Activated CD8-positive, alpha-beta T cell treated with anti-CD3 and anti-CD28 coated beads, Interleukin-2, amount 10 ng/mL, durations not matched to agents 7 days and 5 days (primary cell): ENCODE measurements around the gene TCP11. TPM values are rescaled to one million over a fixed set of nuclear protein-coding genes. Genes with fewer than 3 reads are reported as not detected.

Source experiments
- ATAC-seq: fragments of 150-1000 bp; cut with Tn5 transposase; one replicate; pipeline ENCODE4 v1.10.0; 2021; ENCODE audit warnings: moderate library complexity
- CTCF ChIA-PET: fragments of 350-600 bp; sonication (Branson Sonifier 250); formaldehyde crosslinking; loops from one replicate; lab custom pipeline; 2021; ENCODE audit warnings: antibody characterized with exemption; lab: Charles Lee
- POLR2A ChIA-PET: fragments of 350-600 bp; sonication (Branson Sonifier 250); formaldehyde crosslinking; loops from one replicate; lab custom pipeline; 2021; ENCODE audit warnings: antibody characterized with exemption; lab: Charles Lee
- DNase-seq: peaks from one replicate; pipeline ENCODE4 v3.0.0-alpha.2; 2020
- H3K27ac Mint-ChIP-seq: one replicate; pipeline ENCODE4 v1.8.0; 2021; ENCODE audit warnings: mild to moderate bottlenecking, mixed read lengths
- H3K27me3 Mint-ChIP-seq: one replicate; pipeline ENCODE4 v1.8.0; 2021; ENCODE audit warnings: low read depth, mixed read lengths
- H3K36me3 Mint-ChIP-seq: one replicate; pipeline ENCODE4 v1.8.0; 2021; ENCODE audit warnings: low read depth, mixed read lengths
- H3K4me1 Mint-ChIP-seq: one replicate; pipeline ENCODE4 v1.8.0; 2021; ENCODE audit warnings: low read depth, mixed read lengths
- H3K4me3 Mint-ChIP-seq: one replicate; pipeline ENCODE4 v1.8.0; 2021; ENCODE audit warnings: mild to moderate bottlenecking, mixed read lengths
- H3K9me3 Mint-ChIP-seq: one replicate; pipeline ENCODE4 v1.8.0; 2022; ENCODE audit warnings: mixed read lengths; ENCODE audit not compliant: insufficient read depth
- total RNA-seq, 2 experiments: library from RNA; stranded (reverse); gene quantifications; one replicate each; pipeline ENCODE4 v1.2.3, GENCODE V29; 2021

Gene TCP11
- total RNA-seq, result not detected

DNA sequence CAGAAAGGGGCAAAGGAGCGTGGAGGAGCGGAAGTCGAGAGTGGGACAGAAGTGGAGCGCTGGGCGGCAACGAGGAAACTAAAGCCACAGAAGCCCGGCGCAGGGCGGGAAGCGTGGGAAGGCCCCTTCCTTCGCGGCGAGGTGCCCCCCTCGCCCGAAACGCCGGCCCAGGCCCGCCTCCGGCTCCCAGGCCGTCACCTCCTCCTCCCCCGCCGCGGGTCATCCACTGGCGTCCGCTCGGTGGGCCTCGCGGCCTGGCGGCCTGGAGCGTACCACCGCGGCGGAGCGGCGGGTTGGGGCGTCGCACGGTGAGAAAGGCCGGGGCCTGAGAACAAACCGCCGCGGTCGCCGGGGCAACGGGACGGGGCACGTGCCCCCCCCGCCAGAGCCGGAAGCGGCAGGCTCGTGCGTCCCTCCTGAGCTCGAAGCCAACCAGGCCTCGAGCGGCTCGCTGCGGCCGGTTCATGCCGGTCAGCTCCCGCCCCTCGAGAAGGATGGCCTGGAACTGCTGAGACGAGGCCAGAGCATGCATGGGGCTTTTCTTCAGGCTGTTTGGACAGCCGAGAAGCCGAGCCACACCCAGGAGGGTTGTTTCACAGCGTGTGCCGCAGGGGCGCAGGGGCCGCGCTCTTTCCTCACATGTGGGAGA, at the start of gene TCP11:
TSS of gene TCP11 (minus strand) at position 333 of the 649 bp plus-strand sequence. CDS start 469 bp downstream, outside the sequence.
- CTCF ChIA-PET, result interaction anchor here (1.3 to 4.2 kb wide), 5 partner anchors 7 to 154 kb away, joined by 3 to 101 read pairs (median 5); no protein-coding TSS in a partner anchor
- Mint-ChIP-seq H3K4me1 (peaks cover 18% of the 10 kb centered on the region), H3K4me3 (no peak within 1 kb of the TSS), H3K27me3 (peaks cover 28% of the 10 kb centered on the region), H3K9me3 (no peaks in the 10 kb centered on the region), H3K27ac (no peak within 1 kb of the TSS), H3K36me3 (no peaks in the 10 kb centered on the region)
- POLR2A ChIA-PET, result no interaction called here
- DNase-seq, result peak; percentile 48
- peak; percentile 62 for ATAC-seq

DNA sequence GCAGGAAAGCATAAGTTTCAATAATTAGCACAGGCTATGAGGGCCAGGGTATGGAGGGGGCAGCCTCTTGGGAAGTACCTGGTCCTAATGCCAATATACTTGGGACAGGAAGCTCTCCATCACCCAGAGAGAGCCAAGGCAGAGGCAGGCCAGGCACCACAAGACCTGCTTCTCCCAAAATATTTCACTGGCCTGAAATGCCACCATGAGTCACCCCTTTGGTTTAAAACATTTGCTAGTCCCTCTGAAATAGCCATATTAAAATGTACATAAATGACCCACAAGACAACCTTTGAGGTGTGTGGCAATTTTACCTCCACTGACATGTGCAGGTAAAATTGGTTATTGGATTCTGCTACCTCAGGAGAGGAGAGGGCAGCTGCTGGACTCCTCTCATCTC, 49.2 kb upstream of the TCP11 start:
- H3K4me1 Mint-ChIP-seq, result peaks cover 9% of the 10 kb centered on the region
- no peak for ATAC-seq
- H3K27me3 Mint-ChIP-seq, result peaks cover 8% of the 10 kb centered on the region
- no peak overlapping the region for H3K4me3 Mint-ChIP-seq
- ChIA-PET CTCF (interaction anchor here (1.8 kb wide), 1 partner anchor 15 kb away, joined by 5 read pairs; no protein-coding TSS in a partner anchor), POLR2A (no interaction called here)
- H3K9me3 Mint-ChIP-seq, result no peaks in the 10 kb centered on the region
- DNase-seq, result no peak
- no peak overlapping the region for H3K27ac Mint-ChIP-seq
- H3K36me3 Mint-ChIP-seq, result no peaks in the 10 kb centered on the region

DNA sequence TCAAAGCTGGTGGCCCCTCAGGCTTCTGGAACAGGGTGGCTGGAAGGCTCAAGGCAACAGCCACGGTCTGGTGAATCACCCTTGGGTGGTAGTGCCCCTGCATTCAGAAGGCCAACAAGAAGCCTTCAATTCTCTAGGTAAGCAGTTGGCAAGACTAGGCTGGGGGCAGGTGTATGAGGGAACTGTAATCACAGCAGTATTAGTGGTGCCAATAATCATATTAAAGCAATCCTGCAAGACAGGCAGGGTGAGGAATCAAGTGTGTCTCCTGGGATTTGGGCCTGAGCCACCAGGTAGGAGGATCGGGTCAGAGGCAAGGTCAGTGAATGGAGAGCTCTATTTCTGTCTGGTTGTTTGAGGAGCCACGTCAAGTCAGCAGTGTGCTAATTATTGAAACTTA, 47.7 kb upstream of the TCP11 start:
- POLR2A ChIA-PET, result no interaction called here
- H3K36me3 Mint-ChIP-seq, result no peaks in the 10 kb centered on the region

DNA sequence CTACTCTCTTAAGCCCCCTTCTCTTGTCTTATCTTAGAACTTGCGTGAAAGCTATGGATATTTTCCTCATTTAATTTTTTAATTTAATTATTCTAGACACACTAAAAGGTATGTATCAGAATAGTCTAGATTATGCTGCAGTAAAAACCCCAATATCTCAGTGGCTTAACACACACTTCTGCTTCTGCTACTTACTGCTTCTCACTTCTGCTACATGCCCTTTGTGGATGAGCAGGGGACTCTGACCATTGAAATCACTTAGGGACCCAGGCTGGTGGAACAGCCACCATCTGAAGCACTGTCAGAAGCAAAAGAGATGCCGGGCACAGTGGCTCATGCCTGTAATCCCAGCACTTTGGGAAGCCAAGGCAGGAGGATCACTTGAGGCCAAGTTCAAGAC, 45.4 kb upstream of the TCP11 start:
- Mint-ChIP-seq H3K36me3 (no peaks in the 10 kb centered on the region), H3K27me3 (peaks cover 22% of the 10 kb centered on the region), H3K4me3 (no peak overlapping the region), H3K9me3 (no peaks in the 10 kb centered on the region), H3K27ac (no peak overlapping the region), H3K4me1 (peaks cover 4% of the 10 kb centered on the region)
- no peak for ATAC-seq
- ChIA-PET POLR2A (no interaction called here), CTCF (interaction anchor here (0.7 to 1.9 kb wide), 3 partner anchors 17 to 53 kb away, joined by 3 to 7 read pairs (median 3); no protein-coding TSS in a partner anchor)
- DNase-seq, result no peak

More for the DNA sequence above, 47.7 kb upstream of the TCP11 start:
- DNase-seq, result no peak
- Mint-ChIP-seq H3K27me3 (peaks cover 16% of the 10 kb centered on the region), H3K27ac (no peak overlapping the region), H3K9me3 (no peaks in the 10 kb centered on the region), H3K4me3 (no peak overlapping the region), H3K4me1 (peaks cover 7% of the 10 kb centered on the region)
- no peak for ATAC-seq
- CTCF ChIA-PET, result no interaction called here

DNA sequence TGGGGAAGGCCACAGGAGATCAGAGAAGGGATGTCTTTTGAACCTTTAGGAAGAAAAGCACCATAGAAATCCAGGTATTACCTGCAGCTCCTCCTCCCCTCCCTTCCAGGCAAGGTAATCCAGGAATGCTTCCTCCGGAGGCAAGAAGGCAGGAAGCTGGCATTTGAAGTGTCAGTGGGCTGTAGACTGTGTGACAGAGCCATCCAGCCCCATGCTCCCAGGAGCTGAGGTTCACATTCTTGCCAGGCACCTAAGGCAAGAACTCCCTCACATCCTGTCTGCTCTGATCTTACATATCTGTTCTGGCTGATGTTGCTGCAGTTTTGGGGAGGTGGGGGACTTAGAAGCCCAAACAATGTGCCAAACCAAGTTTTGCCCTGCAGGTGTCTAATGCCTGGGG, 44.8 kb upstream of the TCP11 start:
- no peak overlapping the region for H3K27ac Mint-ChIP-seq
- H3K4me1 Mint-ChIP-seq, result no peaks in the 10 kb centered on the region
- no peaks in the 10 kb centered on the region for H3K9me3 Mint-ChIP-seq
- H3K36me3 Mint-ChIP-seq, result no peaks in the 10 kb centered on the region
- peaks cover 24% of the 10 kb centered on the region for H3K27me3 Mint-ChIP-seq
- ATAC-seq, result no peak
- no peak for DNase-seq
- no peak overlapping the region for H3K4me3 Mint-ChIP-seq
- ChIA-PET CTCF (interaction anchor here (0.7 kb wide), 1 partner anchor 17 kb away, joined by 3 read pairs; no protein-coding TSS in a partner anchor), POLR2A (no interaction called here)

DNA sequence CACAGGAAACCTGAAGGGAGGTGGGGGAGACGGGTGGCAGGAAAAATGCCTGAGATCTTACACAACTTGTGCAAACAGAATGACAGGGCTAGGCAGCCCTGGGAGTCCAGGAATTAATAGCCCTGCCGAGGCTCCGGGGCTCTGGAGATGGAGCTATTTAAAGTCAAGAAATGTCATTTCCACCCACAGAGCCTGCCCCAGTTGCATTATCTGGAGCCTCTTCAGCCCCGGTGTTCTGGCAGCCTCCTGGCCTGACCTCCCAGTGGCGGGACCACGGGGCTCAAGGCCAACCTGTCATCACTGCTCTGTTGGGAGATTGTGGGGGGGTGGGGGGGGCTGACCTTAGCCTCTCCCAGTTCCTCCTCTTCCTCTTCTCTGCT, 44.2 kb upstream of the TCP11 start:
- no peaks in the 10 kb centered on the region for H3K9me3 Mint-ChIP-seq
- H3K4me3 Mint-ChIP-seq, result no peak overlapping the region
- POLR2A ChIA-PET, result no interaction called here
- DNase-seq, result no peak
- CTCF ChIA-PET, result no interaction called here
- no peak for ATAC-seq
- no peak overlapping the region for H3K27ac Mint-ChIP-seq
- H3K4me1 Mint-ChIP-seq, result no peaks in the 10 kb centered on the region
- peaks cover 24% of the 10 kb centered on the region for H3K27me3 Mint-ChIP-seq
- no peaks in the 10 kb centered on the region for H3K36me3 Mint-ChIP-seq

DNA sequence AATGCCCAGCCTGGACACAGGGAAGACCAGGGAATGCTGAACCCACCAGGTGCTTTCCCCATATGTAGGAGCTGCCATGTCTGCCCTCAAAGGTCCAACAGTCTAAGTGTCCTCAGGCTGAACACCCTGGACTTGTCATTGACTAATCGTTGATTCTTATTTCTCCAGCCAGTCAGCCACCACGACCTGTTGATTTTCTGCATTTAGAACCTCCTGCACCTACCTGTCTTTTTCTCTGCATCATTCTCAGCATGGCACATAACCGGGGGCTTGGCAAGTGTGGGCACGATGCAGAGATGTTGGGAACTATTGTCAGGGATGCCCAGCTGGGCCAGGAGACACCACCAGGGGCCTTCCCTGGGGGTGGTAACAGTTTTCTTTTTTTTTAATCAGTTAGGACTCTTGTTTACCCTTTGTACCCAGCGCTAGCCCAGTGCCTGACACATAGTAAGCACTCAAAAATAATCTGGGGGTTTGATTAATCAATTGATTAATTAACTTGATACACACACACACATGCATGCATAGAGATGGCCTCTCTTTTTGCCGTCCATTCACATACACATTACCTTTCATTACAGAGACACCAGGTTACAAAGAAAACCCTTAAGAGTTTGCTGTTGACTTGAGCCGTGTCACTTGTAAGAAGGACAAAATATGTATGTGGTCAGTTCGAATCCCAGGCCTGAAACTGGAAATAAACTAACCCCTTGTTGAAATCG, 43.6 kb upstream of the TCP11 start:
- POLR2A ChIA-PET, result no interaction called here
- H3K4me1 Mint-ChIP-seq, result no peaks in the 10 kb centered on the region
- no peak overlapping the region for H3K27ac Mint-ChIP-seq
- CTCF ChIA-PET, result interaction anchor here (1.1 kb wide), 1 partner anchor 38 kb away, joined by 5 read pairs; no protein-coding TSS in a partner anchor
- H3K4me3 Mint-ChIP-seq, result no peak overlapping the region
- ATAC-seq (no peak), DNase-seq (no peak)
- H3K27me3 Mint-ChIP-seq, result peaks cover 28% of the 10 kb centered on the region
- H3K36me3 Mint-ChIP-seq, result no peaks in the 10 kb centered on the region
- H3K9me3 Mint-ChIP-seq, result no peaks in the 10 kb centered on the region

DNA sequence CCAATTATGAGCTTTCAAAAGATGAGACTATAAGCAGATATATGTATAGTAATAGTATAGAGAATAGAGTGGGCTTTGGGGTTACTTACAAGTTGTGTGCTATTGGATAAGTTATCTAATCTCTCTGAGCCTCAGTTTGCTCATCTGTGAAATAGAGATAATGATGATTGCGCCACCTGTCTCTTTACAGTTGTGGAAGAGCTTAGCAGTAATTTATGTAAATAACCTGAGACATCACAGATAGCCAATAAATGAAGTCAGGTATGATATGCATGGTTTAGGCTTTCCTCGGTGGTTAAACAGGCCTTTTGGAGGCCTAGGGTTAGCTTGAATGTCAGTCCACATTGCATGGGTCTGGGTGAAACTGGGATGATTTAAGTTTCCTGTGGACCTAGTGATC, 42.8 kb upstream of the TCP11 start:
- ATAC-seq, result no peak
- H3K27ac Mint-ChIP-seq, result no peak overlapping the region
- H3K4me1 Mint-ChIP-seq, result no peaks in the 10 kb centered on the region
- H3K27me3 Mint-ChIP-seq, result peaks cover 28% of the 10 kb centered on the region
- POLR2A ChIA-PET, result no interaction called here
- CTCF ChIA-PET, result interaction anchor here (1.1 kb wide), 1 partner anchor 37 kb away, joined by 5 read pairs; no protein-coding TSS in a partner anchor
- no peaks in the 10 kb centered on the region for H3K9me3 Mint-ChIP-seq
- no peak overlapping the region for H3K4me3 Mint-ChIP-seq
- no peaks in the 10 kb centered on the region for H3K36me3 Mint-ChIP-seq
- DNase-seq, result no peak

DNA sequence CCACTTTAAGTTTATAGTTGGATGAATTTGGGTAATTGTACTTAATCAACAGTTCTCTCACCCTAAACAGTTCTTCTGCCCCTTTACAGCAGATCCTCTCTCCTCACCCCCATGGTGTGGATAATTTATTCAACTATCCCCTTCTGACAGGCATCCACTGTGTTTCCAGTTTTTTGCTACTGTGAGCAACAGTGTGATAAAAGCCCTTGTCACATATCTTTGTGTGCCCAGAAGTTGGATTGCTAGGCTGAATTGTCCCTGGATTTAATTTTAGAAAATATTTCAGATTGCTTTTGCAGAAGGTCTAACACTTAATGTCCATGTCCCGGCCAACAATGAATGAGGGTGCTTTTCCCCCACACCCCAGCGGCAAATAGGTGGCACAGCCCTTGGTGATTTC, 42.1 kb upstream of the TCP11 start:
- H3K36me3 Mint-ChIP-seq, result no peaks in the 10 kb centered on the region
- no peaks in the 10 kb centered on the region for H3K9me3 Mint-ChIP-seq
- no peaks in the 10 kb centered on the region for H3K4me1 Mint-ChIP-seq
- DNase-seq (no peak), ATAC-seq (no peak)
- H3K27me3 Mint-ChIP-seq, result peaks cover 28% of the 10 kb centered on the region
- H3K4me3 Mint-ChIP-seq, result no peak overlapping the region
- ChIA-PET POLR2A (no interaction called here), CTCF (interaction anchor here (1.1 kb wide), 1 partner anchor 36 kb away, joined by 5 read pairs; no protein-coding TSS in a partner anchor)
- no peak overlapping the region for H3K27ac Mint-ChIP-seq

DNA sequence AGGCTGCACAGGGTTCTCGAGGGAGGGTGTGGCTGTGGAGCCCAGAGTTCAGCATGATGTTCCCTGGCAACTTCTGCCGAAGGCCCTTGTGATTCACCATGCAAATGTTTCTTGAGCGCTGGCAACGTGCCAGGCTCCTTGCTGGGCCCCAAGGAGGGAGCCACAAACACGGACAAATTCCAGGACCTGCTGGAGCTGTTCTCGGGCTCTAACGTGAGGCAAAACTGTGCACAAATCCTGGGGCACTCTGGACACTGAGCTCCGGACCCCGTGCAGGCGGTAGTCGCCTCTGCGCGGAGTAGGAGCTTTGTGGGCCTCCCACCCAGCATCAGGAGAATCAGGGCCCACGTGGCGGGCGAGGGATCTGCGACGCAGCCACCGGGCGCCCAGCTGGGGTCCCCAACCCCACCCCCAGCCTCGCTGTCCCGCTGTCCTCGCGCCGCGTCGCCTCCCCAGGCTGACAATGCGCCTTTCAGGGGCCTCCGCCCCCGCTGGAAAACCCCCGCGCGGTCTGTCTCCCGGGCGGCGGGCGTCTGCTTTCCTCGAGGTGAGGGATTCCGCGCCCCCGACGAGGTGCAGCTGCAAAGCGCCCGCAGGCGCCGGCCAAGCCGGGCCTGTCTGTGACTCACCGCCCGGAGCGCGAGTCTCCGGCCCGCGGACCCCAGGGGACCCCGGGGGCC, 40.9 kb upstream of the TCP11 start:
- no peak overlapping the region for H3K4me3 Mint-ChIP-seq
- ATAC-seq (no peak), DNase-seq (no peak)
- no peaks in the 10 kb centered on the region for H3K9me3 Mint-ChIP-seq
- H3K4me1 Mint-ChIP-seq, result no peaks in the 10 kb centered on the region
- H3K36me3 Mint-ChIP-seq, result no peaks in the 10 kb centered on the region
- ChIA-PET POLR2A (no interaction called here), CTCF (no interaction called here)
- H3K27me3 Mint-ChIP-seq, result peaks cover 29% of the 10 kb centered on the region
- no peak overlapping the region for H3K27ac Mint-ChIP-seq

DNA sequence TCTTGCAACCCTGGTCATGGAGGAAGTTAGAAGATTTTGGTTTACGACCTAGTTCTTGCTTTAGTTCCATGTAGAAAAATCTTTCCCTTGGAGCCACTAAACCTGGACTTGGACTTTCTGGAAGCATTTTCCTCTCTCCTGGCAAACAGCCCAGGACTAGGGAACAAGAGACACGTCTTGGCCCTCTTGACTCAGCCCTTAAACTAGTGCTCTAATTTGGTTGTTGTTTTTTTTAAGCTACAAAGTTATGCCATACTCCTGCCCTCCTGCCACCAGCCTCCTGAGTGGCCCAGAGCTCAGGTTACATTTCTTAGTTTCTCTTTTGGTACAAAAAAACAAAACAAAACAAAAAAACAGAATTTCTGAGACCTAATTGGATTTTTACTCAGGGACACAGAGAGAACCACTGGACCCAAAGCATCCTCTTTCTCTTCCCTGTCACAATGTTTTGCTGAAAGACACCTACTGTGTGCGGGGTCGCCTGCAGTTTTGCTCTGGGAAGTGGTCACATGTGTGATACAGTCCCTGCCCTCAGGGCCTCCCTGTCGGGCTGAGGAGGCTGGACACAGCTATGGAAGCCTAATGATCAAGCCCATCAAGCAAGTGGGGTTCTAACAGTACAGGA, 40.3 kb upstream of the TCP11 start:
- no peaks in the 10 kb centered on the region for H3K36me3 Mint-ChIP-seq
- H3K27ac Mint-ChIP-seq, result no peak overlapping the region
- H3K9me3 Mint-ChIP-seq, result no peaks in the 10 kb centered on the region
- peaks cover 28% of the 10 kb centered on the region for H3K27me3 Mint-ChIP-seq
- no peaks in the 10 kb centered on the region for H3K4me1 Mint-ChIP-seq
- no peak overlapping the region for H3K4me3 Mint-ChIP-seq
- ATAC-seq (no peak), DNase-seq (no peak)
- POLR2A ChIA-PET, result no interaction called here
- CTCF ChIA-PET, result no interaction called here
